DMS153 treated with DMSO at 0.1 percent for 48 hours (cell line): Measurements from ENCODE around the gene FES.
"Not testable (repeated sequence)": the region's sequence is repeated elsewhere in the genome, so short reads cannot be mapped to it uniquely, and the experiment has no call there.

Source experiments
- DNase-seq: peaks from one replicate; lab custom pipeline; 2025; ENCODE audit not compliant: unreplicated experiment; lab: John Stamatoyannopoulos, UW

FES gene

DNA sequence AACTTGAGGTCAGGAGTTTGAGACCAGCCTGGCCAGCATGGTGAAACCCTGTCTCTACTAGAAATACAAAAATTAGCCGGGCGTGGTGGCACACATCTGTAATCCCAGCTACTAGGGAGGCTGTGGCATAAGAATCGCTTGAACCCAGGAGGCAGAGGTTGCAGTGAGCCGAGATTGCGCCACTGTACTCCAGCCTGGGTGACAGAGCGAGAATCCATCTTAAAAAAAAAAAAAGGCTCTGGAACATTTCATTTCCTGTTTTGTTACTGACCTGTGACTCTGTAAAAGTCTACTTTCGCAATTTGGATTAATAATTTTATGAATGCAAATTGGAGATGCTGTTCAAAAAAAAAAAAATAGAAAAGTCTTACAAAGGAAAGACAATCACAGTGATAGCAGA lies 43.8 kb downstream of the FES start:
- DNase-seq = not testable (repeated sequence)

DNA sequence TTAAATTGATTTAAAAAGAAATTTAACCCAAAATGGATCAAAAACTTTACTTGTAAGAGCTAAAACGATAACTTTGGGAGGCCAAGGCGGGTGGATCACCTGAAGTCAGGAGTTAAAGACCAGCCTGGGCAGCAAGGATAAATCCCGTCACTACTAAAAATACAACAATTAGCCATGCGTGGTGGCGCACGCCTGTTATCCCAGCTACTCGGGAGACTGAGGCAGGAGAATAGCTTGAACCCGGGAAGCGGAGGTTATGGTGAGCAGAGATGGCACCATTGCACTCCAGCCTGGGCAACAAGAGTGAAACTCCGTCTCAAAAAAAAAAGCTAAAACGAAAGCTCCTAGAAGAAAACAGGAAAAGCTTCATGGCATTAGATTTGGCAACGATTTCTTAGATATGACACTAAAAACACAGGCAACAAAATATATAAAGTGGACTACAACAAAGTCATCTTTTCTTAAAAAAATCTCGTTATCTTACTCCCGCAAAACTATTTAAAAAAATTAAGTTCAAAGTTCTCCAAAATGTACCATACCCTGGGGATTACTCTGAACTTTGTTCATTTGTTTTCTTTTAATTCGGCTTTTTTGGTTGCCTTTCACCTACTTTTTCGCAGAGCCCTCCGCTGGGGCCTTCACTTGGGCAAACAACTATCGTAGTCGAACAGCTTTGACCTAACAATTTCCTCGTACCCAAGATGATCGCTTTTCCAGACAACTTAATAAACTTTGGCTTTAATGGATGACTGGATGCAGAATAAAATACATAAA lies 45.1 kb downstream of the FES start:
- DNase-seq = no peak

DNA sequence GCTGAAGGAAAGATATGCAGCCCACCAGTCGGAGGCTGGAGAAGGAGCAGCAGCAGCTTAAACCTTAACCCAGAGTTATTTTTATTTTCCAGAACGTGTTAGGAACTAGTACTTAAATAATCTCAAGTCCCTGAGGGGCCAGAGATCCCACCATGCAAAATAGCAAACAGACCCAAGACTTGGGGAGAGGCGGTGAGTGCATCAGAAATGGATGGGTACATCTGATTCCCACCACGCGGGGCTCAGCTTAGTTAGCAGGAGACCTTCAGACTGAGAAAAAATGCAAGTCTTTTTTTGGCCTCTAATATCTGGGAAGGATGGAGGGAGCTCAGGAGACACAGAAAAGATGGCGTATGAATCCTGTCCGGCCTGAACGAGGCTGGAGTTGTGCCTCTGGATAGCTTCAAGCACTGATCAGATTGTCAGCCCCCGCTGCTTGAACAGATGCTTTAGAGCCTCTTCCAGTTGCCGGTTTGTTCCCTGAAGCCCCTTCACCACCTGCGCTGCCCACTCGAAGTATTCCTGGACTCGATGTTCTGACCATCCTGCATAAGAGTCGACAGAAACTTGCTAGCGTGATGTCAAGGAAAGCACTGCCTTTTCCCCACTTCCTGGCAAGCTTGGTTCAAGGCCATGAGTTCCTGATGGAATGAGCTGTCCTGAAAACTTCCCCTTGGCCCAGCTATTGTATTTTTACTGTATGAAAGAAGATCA lies 46.7 kb downstream of the FES start:
- DNase-seq = no peak

DNA sequence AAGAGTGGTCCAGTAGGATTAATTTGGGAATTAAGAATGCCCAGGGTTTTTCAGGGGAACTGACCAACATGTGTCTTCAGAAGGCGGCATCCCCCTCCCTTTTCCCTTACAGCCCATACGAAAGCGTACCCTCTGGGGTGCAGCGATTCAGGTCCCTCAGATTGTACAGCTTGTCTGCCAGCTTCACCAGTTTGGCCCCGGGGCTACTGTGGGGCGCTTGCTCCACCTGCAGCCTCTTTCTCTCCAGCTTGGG lies 47.2 kb downstream of the FES start:
- DNase-seq = no peak

DNA sequence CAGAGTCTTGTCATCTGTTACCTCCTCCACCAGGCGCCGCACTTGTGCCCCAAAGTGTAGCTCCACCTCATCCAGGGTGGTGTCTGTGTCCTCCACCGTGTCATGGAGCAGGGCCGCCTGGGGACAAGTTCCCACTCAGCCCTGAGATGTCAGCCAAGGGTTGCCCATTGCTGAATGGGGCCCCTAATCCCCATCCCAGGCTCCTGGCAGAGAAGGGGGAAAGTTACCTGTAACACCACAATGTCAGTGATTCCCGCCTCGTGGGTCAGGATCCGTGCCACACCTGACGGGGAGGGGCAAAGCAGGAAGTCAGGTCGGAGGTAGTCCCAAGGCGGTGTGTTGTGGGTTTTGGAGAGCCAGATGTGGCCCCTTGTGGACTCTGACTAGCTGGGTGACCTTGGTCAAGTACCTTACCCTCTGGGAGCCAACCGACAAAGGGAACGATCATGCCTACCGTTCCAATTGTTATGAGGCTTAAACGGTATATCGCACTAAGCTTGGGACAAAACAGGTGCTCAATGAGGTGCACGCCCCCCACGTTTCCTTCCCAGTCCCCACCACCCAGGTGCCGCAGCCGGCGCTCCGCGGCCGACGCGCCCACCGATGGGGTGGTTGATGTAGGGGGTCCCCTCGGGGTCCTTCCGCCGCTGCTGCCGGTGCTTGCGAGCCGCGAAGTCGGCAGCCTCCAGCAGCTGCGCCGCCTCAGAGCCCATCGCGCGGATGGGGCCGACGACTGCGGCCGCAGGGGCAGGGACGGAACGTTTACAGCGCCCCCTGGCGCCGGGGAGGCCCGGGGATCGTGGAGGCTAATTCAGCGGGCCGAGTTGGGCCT lies 47.7 kb downstream of the FES start, which contains the start of gene HDDC3:
Gene HDDC3, minus strand, starts transcription at position 722 of the 832 bp plus-strand sequence. Its CDS starts 9 bp downstream, at position 713.
- DNase-seq = peak; percentile 30

DNA sequence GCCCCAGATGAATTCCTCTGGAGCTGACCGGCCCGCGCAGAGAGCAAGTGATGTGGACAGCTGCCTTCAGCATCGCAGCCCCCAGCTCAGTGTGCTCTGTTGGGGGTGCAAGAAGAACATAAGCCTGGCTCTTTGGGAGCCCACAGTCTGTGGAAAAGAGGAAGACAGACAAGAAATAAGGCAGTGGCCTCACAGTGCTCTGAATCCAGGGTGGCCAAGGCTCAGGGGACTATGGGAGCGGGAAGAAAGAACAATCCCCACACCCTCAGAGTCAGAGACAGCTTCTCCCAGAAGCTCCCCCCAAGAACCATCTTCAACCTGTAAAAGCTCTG lies 48.3 kb downstream of the FES start:
- no peak for DNase-seq

DNA sequence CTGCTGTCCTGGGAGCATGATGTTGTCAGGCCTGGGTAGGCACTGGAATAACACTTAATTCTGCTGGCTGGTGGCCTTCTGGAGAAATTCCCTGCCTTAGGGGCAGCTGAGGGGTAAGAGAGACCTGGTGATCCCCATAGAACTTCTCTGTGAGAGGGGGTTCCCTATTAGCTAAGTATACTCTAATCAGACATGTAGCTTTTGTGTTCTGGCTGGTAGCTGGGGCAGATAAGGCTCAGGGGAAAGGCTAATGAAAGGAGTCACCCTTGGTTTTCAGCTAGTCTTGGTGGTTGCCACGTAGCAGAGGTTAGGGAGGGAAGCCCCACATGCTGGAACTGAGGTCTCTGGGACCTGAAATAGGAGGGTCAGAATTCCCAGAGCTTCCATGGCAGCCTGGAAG lies 49.0 kb downstream of the FES start:
- no peak for DNase-seq

DNA sequence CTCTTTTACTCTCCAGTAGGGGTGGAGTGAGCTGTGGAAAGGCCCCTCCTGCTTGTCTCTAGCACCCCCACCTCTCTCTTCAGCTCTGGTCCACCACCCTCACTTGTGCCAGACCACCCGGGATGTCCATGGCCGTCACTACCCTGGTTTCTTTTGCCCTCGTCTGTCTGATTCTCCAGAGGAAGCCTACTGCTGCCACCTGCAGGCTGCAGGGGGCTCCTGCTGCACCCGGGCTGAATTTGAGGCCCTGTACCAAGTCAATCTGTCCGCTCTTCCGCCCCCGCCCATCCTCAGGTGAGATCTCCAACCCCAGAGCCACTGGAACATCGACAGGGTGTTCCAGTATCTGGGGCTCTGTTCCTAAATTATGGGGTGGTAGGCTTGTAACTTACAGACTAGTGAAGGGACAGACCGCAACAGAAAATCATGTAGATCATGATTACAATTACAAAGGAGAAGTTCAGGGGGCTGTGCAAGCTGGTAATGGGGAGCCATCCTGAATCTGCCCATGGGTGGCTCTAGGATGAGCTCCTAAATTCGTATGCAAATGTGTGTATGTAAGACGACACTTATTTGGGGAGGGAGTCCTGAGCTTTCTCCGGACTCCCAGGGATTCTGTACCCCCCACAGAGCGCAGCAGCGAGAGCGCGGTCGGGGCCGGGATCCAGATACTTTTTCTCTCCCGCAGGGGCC lies 50.1 kb downstream of the FES start:
- DNase-seq = peak; percentile 30

DNA sequence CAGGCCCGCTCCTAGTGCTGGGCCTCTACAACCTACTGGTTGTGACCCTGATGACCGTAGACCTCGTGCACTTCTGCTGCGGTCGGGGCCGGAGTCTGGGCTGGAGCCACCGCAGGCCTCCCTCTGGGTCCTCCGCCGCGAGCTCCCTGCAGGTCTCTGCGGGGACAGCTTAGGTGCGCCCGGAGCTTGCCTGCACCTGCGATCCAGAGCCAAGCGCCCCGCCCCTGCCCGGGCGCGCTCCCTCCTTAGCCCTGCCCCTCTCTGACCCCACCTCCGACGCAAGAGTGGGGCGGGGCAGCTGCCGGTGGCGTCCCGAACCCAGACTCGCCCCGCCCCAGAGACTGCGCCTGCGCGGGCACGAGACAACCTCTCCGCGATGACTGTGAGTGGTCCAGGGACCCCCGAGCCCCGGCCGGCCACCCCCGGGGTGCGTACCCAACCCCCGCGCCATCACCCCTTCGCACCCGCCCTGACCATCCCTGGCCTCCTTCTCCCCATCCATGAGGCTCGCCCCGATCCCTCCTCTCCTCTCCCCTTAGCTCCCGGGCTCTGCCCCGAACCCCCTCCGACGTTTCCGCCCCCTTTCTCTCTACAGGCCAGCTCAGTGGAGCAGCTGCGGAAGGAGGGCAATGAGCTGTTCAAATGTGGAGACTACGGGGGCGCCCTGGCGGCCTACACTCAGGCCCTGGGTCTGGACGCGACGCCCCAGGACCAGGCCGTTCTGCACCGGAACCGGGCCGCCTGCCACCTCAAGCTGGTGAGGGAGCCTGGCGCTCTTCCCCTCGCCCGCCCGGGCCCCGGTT lies 50.8 kb downstream of the FES start, which contains the start of gene UNC45A:
Gene UNC45A, plus strand, starts transcription at position 337 of the 803 bp plus-strand sequence. Its CDS starts 40 bp downstream, at position 377.
- peak; percentile 19 for DNase-seq

DNA sequence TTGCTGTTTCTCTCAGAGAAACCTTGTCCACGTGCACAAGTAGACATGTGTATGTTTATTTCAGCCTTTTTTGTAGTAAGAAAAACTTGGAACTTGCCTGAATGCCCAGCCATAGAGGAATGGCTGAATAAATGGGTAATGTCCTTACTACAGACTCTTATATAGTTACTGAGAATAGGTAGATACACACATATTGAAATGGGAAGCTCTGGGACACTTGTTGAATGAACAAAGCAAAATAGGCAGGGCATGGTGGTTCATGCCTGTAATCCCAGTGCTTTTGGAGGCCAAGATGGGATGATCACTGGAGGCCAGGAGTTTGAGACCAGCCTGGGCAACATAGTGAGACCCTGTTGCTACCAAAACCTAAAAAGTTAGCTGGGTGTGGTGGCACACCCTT lies 52.5 kb downstream of the FES start:
- no peak for DNase-seq

DNA sequence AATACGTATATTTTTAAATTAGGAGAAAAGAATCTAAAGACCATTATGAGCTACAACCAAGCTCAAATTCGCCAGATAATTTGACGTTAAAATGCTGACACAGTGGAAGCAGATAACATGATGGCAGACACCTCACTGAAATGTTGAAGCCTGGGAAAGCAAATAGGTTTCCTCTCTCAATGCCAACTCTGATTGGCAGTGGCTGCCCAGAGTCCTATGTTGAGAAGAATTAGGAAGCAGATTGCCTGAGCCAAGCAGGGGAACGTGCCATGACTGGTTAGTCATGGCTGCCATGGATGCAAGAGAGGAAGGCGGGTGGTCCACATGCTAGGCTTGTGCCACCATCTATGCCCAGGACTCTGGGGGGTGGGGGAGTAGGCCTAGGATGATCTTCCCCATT lies 54.0 kb downstream of the FES start:
- no peak for DNase-seq

DNA sequence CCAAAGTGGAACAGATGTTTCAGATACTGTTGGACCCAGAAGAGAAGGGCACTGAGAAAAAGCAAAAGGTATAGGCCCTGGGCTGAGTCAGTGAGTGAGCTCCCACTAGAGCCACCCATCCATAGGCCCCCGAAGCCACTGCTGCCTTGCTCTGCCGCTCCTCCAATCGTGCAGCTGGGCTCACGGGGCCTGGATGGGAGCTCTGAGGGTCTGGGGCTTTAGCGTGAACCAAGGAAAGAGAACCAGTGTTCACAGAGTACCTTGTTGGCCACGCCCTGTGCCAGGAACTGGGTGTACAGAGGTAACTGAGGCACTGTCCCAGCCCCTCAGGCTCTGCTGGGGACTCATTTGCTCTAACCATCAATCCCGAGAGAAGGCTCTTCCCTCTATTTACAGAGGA lies 55.5 kb downstream of the FES start:
- DNase-seq = no peak

DNA sequence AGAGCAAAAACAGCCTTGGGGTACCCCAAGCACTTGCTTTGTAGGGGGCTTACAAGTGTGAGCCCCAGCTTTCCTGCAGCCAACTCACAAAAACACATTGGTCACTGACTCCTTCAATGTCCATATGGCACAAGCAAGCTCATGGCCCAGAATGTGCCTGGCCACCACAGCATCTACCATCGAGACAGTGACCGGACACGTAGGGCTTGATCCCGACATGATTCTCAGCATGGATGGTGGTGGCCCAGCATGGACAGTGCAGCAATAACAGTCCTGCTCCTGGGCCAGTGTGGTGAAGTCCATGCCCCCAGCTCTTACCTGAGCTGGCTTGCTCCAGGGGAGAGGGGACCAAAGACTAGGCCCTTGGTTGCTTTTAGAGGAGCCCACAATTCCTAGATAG lies 56.7 kb downstream of the FES start:
- DNase-seq = no peak

DNA sequence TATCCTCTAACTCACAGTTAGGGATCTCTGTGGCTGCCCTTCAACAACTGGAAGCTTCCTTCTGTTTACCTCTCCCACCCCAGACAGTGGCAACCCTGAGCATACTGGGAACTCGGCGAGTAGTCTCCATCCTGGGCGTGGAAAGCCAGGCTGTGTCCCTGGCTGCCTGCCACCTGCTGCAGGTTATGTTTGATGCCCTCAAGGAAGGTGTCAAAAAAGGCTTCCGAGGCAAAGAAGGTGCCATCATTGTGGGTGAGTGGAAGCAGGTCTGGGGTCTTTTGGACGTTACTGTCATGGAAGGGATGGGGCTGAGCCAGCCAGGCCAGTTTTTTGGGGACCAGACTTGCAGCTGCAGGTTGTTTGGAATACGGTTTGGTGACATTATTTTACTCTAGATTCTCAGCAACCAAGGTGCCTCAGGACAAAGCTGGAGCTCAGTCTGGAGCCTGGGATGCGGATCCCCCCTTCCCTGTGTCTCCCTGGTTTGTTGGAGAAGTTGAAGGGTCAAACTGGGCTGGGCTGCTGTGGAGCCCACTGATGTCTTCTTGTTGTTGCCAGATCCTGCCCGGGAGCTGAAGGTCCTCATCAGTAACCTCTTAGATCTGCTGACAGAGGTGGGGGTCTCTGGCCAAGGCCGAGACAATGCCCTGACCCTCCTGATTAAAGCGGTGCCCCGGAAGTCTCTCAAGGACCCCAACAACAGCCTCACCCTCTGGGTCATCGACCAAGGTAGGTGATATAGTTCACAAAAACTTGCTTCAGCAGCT lies 58.2 kb downstream of the FES start:
- no peak for DNase-seq

DNA sequence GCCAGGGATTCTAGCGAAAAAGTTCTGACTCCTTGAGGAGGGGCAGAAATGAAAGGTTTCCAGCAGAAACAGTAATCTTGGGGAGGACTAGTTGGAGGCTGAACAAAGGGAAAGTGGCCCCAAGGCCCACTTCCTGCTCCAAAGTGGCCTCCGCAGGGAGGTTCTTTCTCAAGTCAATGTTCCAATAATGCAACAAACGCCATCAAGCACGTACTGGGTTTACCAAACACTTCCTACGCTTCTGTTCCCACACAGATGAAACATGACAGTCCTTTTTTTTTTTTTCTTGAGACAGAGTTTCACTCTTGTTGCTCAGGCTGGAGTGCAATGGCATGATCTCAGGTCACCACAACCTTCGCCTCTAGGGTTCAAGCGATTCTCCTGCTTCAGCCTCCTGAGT lies 60.8 kb downstream of the FES start:
- no peak for DNase-seq
